SK-N-DZ (cell line): ENCODE data around the gene CKMT1A. TPM values are rescaled to one million over a fixed set of nuclear protein-coding genes. Genes with fewer than 3 reads are reported as not detected.
"Not testable (repeated sequence)": the region's sequence is repeated elsewhere in the genome, so short reads cannot be mapped to it uniquely, and the experiment has no call there.

Source experiments
- DNase-seq: peaks from one replicate; pipeline ENCODE4 v3.0.0-alpha.2; 2015; ENCODE audit warnings: low spot score
- polyA plus RNA-seq, 2 experiments: library from polyadenylated mRNA; depleted of rRNA; stranded (reverse); fragments of >200 nt; gene quantifications; 2 replicates each; pipeline ENCODE4 v1.2.3, GENCODE V29; 2014

The CKMT1A gene
- 18.1 and 19.0 TPM in 2 replicates for polyA plus RNA-seq (2014; cell fraction: cytosol; rRNA removed)
- 27.1 and 34.5 TPM in 2 replicates for polyA plus RNA-seq (2014; cell fraction: nucleus; rRNA removed)

- not testable (repeated sequence) for DNase-seq
These were observed at the start of gene CKMT1A for GRCh38 chr15:43693148-43694022. Gene CKMT1A, plus strand, starts transcription at chr15:43693859. Its CDS starts 192 bp downstream, at chr15:43694051.

- DNase-seq = no peak
These were observed 44.8 kb upstream of the CKMT1A start, which contains the start of gene CATSPER2 for GRCh38 chr15:43648649-43649429. Gene CATSPER2, minus strand, starts transcription at chr15:43648844. Its CDS starts 783 bp downstream, at chr15:43648061.

- not testable (repeated sequence) for DNase-seq
These were observed 44.2 kb upstream of the CKMT1A start for GRCh38 chr15:43649430-43649926.

- not testable (repeated sequence) for DNase-seq
These were observed 33.9 kb upstream of the CKMT1A start for GRCh38 chr15:43659727-43660126.

GRCh38 chr15:43662293-43662692 lies 31.4 kb upstream of the CKMT1A start:
- DNase-seq = not testable (repeated sequence)

- DNase-seq = not testable (repeated sequence)
These were observed 30.3 kb upstream of the CKMT1A start for GRCh38 chr15:43663333-43663732.

GRCh38 chr15:43666177-43666576 lies 27.5 kb upstream of the CKMT1A start:
- DNase-seq = not testable (repeated sequence)

- not testable (repeated sequence) for DNase-seq
These were observed 19.5 kb upstream of the CKMT1A start for GRCh38 chr15:43674175-43674574.

- DNase-seq = not testable (repeated sequence)
These were observed 3.9 kb upstream of the CKMT1A start for GRCh38 chr15:43689604-43690301.

GRCh38 chr15:43692679-43693078 lies 980 bp upstream of the CKMT1A start:
- DNase-seq = not testable (repeated sequence)

GRCh38 chr15:43702174-43702573 lies 8.5 kb downstream of the CKMT1A start:
- DNase-seq = no peak

GRCh38 chr15:43702701-43703424 lies 9.2 kb downstream of the CKMT1A start:
- DNase-seq = no peak

GRCh38 chr15:43710431-43711131 lies 16.9 kb downstream of the CKMT1A start:
- not testable (repeated sequence) for DNase-seq

- no peak for DNase-seq
These were observed 29.5 kb downstream of the CKMT1A start for GRCh38 chr15:43723151-43723550.

- not testable (repeated sequence) for DNase-seq
These were observed 32.6 kb downstream of the CKMT1A start for GRCh38 chr15:43726306-43726705.

GRCh38 chr15:43728053-43728725 lies 34.5 kb downstream of the CKMT1A start:
- DNase-seq = not testable (repeated sequence)

- DNase-seq = no peak
These were observed 41.8 kb downstream of the CKMT1A start for GRCh38 chr15:43735416-43735815.

GRCh38 chr15:43746245-43746902 lies 52.7 kb downstream of the CKMT1A start, which contains the start of gene PDIA3:
Gene PDIA3, plus strand, starts transcription at chr15:43746438. Its CDS starts 102 bp downstream, at chr15:43746540.
- peak; percentile 93 for DNase-seq

- DNase-seq = peak; percentile 64
These were observed 53.2 kb downstream of the CKMT1A start for GRCh38 chr15:43746903-43747309.
